Psoas muscle (tissue), 8 donors: Measurements from ENCODE around the gene GPR132. TPM values are rescaled to one million over a fixed set of nuclear protein-coding genes. Genes with fewer than 3 reads are reported as not detected.

Experiments
- ATAC-seq, 4 donors: fragments of 200-7000 bp; cut with Tn5 transposase; one replicate each; pipeline ENCODE4 v1.9.1; 2020; ENCODE audit warnings: moderate library complexity in 3 of 4, mild to moderate bottlenecking in 2 of 4
- DNase-seq, 2 donors: peaks; one replicate each; pipeline ENCODE4 v3.0.0-alpha.2; 2020
- H3K27ac ChIP-seq: fragments of 200-600 bp; one replicate; pipeline ENCODE4 v1.8.0; 2022
- H3K27me3 ChIP-seq, 3 donors: fragments of 200-600 bp in 1 of 3; one replicate each; pipeline versions ENCODE4 v1.6.1 to v1.8.0; 2013 to 2022; ENCODE audit warnings: low read length in 2 of 3, mild to moderate bottlenecking in 2 of 3, moderate library complexity in 1 of 3; ENCODE audit not compliant: insufficient read depth in 3 of 3
- H3K36me3 ChIP-seq, 2 donors: fragments of 200-600 bp in 1 of 2; one replicate each; pipeline versions ENCODE4 v1.6.1 to v1.8.0; 2013 to 2022; ENCODE audit warnings: low read depth in 1 of 2, mild to moderate bottlenecking in 1 of 2, moderate library complexity in 1 of 2; ENCODE audit not compliant: insufficient read depth in 1 of 2
- H3K4me1 ChIP-seq: fragments of 200-600 bp; one replicate; pipeline ENCODE4 v1.8.0; 2022
- H3K4me3 ChIP-seq: fragments of 200-600 bp; one replicate; pipeline ENCODE4 v1.8.0; 2022; ENCODE audit warnings: mild to moderate bottlenecking
- H3K9me3 ChIP-seq: fragments of 200-600 bp; one replicate; pipeline ENCODE4 v1.8.0; 2022
- WGBS, 3 donors: extraction: QIAGEN DNeasy Blood & Tissue Kit; methylation state at CpG; one replicate each; pipeline versions ENCODE4 v1.1.6 to v1.1.7; 2013; 5-methylcytosine and 5-hydroxymethylcytosine counted together
- intact Hi-C, 2 donors: fragments of 100-400 bp; cut with DNase I; formaldehyde crosslinking; loops; one replicate each; pipeline versions ENCODE4 v1.11.0 to v1.14.2; 2022
- polyA plus RNA-seq, 3 donors: library from polyadenylated mRNA; stranded (reverse); fragments of 200-250 nt; gene quantifications; one replicate each; pipeline ENCODE4 v1.2.3, GENCODE V29; 2013
- total RNA-seq, 4 donors: library from RNA; stranded (reverse); fragmentation: NEBNext Ultra II Directional in 2 of 4; extraction: Animal tissue kit (Norgen Biotek cat#: 25700) in 2 of 4; gene quantifications; one replicate each; pipeline versions ENCODE4 v1.2.1 to v1.2.4, GENCODE V29; 2021 to 2023
- TF ChIP-seq, protein P1 (sequence below): fragments of 200-600 bp; IDR thresholded peaks from one replicate; pipeline ENCODE4 v1.8.0; 2022; ENCODE audit warnings: antibody characterized with exemption
- donor health status: healthy with polysubstance abuse.
- donor health status: DM: no; HTN: no; CAD: no; lungs with moderate emphysema.
- donor health status: Bipolar disorder and iron deficiency.
- donor health status: healthy.
- donor health status: DM: yes; HTN: yes; CAD: no.
- donor health status: DM: no; HTN: no; CAD: no.
- donor health status: DM: no; HTN: no; CAD: no.
- donor health status: DM: yes; HTN: yes; CAD: no.

The GPR132 gene
- total and polyA plus RNA-seq, 7 donors: 0.08 to 0.60 (median 0.34) TPM

DNA sequence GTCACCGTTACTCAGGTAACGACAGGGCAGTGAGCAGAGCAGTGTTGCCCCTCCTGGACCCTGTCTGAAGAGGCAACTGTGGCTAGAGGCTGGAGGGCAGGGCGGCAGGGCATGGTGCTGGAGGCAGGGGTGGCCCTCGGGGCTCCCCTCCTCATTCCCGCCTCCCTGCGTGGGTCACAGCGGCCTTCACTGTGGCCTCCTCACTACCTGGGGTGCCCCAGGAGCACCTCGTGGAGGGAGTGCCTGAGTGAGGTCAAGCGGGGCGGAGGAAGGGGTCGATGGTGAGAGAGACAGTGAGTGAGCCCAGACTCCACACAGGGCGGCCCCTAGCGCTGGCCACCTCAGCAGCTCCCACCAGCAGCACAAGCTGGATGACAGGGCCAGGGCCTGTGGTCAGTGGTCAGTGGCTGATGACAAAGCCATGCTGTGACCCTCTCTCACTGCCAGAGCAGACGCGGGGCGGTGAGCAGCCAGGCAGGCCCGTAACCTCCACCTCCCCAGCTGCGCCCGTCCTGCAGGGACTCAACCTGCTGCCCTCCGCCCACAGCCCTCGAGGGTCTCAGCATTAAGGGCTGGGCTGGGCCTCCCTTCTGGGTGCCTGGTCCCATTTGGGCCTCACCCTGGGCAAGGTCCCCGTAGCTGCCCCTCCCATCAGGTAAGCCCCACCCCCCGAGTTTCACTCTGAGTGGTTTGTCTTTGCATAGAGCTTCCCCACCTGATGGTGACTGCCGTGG is 17.8 kb downstream of the GPR132 start:
- TF ChIP-seq, protein P1, sequence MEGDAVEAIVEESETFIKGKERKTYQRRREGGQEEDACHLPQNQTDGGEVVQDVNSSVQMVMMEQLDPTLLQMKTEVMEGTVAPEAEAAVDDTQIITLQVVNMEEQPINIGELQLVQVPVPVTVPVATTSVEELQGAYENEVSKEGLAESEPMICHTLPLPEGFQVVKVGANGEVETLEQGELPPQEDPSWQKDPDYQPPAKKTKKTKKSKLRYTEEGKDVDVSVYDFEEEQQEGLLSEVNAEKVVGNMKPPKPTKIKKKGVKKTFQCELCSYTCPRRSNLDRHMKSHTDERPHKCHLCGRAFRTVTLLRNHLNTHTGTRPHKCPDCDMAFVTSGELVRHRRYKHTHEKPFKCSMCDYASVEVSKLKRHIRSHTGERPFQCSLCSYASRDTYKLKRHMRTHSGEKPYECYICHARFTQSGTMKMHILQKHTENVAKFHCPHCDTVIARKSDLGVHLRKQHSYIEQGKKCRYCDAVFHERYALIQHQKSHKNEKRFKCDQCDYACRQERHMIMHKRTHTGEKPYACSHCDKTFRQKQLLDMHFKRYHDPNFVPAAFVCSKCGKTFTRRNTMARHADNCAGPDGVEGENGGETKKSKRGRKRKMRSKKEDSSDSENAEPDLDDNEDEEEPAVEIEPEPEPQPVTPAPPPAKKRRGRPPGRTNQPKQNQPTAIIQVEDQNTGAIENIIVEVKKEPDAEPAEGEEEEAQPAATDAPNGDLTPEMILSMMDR: no peak
- Histone ChIP-seq H3K4me1 (no peaks in the 10 kb centered on the region), H3K9me3 (no peaks in the 10 kb centered on the region), H3K4me3 (no peak overlapping the region), H3K36me3 (no peaks in the 10 kb centered on the region), H3K27me3 (peaks cover 0 to 6% (median 5%) of the 10 kb centered on the region in 3 donors), H3K27ac (no peak overlapping the region)
- DNase-seq (peak in 1 of 2 donors; percentile 58), ATAC-seq (no peak)
- intact Hi-C loops: loop anchor here in 1 of 2 donors (5.0 kb wide), 1 partner anchor 280 kb away; no protein-coding TSS in a partner anchor
- WGBS, 3 donors: 79 to 84% (median 81%) methylated on average over 20 to 24 of the region's 24 CpGs

DNA sequence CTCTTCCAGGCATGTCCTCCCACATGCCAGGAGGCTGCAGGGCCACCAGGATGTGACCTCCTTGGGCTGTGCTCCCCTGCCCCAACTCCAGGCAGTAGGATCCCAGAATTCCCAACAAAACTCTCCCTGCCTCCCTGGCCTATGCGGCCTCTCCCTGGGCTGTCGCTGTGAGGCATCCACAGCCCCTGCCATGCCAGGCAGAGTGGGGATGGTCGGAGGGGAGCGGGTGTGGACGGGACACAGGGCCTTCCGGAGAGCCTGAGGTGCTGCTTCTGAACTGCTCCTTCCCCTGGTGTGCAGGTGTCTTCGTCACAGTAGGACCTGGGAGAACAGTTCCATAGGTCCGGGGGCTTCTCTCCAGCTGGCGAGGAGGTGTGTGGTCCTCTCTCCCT is 18.3 kb downstream of the GPR132 start:
- intact Hi-C loops: loop anchor here in 1 of 2 donors (5.0 kb wide), 1 partner anchor 280 kb away; no protein-coding TSS in a partner anchor
- DNase-seq (no peak), ATAC-seq (no peak)
- WGBS, 3 donors: 91 to 95% (median 93%) methylated on average over 9 of the region's 9 CpGs
- Histone ChIP-seq H3K27ac (no peak overlapping the region), H3K27me3 (peaks cover 0 to 6% (median 6%) of the 10 kb centered on the region in 3 donors), H3K4me3 (no peak overlapping the region), H3K36me3 (no peaks in the 10 kb centered on the region), H3K4me1 (no peaks in the 10 kb centered on the region), H3K9me3 (no peaks in the 10 kb centered on the region)
- TF ChIP-seq, protein P1: no peak

DNA sequence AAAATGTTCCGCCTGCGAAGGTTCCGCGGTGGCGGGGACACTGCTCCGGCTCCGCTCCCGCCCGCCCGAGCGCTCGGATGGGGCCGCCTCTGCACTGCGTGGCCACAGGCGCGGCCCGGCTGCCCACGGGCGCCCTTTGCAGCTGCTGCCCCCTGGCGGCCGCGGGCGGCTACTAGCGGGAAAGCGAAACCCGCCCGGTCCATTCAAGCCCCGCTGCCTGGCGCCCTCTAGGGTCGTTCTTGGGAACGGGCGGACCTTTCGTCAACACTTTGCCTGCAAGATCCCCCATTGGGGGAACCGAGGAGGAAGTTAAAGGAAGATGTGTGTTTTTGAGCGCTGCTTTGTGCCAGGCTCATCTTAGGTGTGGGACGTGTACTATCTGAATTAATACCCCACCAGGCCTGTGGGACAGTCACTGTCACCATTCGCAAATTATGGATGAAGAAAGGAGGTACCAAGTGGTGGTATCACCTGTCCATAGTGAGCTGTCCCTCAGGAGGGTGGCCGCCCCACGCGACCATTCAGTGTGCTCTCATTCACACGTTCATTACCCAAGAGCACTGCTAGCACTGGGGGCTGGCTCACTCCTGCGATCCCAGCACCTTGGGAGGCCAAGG is 19.4 kb downstream of the GPR132 start:
- Histone ChIP-seq H3K36me3 (no peaks in the 10 kb centered on the region), H3K4me1 (no peaks in the 10 kb centered on the region), H3K27me3 (peaks cover 0 to 6% (median 6%) of the 10 kb centered on the region in 3 donors), H3K9me3 (no peaks in the 10 kb centered on the region), H3K27ac (no peak overlapping the region), H3K4me3 (peak overlapping the region; percentile 18)
- DNase-seq: peak; percentile 91 to 94
- TF ChIP-seq, protein P1: peak; percentile 100
- ATAC-seq: peak; percentile 95 to 99 (median 97)
- whole genome bisulfite sequencing, 3 donors: 5 to 7% (median 6%) methylated on average over 39 to 42 of the region's 42 CpGs
- intact Hi-C loops: loop anchor here in 1 of 2 donors (1.0 to 5.0 kb wide), 3 partner anchors 70 to 279 kb away; no protein-coding TSS in a partner anchor

DNA sequence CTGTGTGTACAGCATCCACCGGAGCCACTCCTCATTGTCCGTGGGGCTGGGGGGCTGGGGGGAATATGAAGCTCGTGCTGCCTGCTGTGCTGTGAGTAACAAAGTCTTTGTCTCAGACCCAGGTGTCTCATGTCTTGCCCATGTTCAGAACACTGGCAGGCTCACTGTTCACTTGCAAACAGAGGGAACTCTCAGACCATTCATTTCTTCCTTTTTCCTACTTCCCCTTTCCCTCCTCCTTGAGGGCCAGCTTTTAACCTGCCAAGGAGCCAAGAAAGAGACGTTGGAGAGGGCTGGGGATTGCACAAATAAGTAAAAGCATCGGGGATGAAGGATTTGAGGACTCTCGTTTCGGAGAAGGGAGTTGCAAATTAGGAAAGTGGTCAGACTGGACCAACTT is 21.6 kb downstream of the GPR132 start:
- no peak overlapping the region for H3K27ac ChIP-seq
- ATAC-seq (no peak), DNase-seq (no peak)
- peaks cover 0 to 6% (median 4%) of the 10 kb centered on the region in 3 donors for H3K27me3 ChIP-seq
- no peaks in the 10 kb centered on the region for H3K4me1 ChIP-seq
- intact Hi-C loops: loop anchor here in 1 of 2 donors (1.0 kb wide), 1 partner anchor 67 kb away; no protein-coding TSS in a partner anchor
- H3K36me3 ChIP-seq: no peaks in the 10 kb centered on the region
- TF ChIP-seq, protein P1: no peak
- no peaks in the 10 kb centered on the region for H3K9me3 ChIP-seq
- no peak overlapping the region for H3K4me3 ChIP-seq
- WGBS, 3 donors: 57 to 61% (median 59%) methylated on average over 7 of the region's 7 CpGs
